KOPT-K1 (cell line): ENCODE measurements around the gene LSM2.

Source experiments
- H3K27ac ChIP-seq: fragments of 200-600 bp; sonication (generic); 2 replicates; pipeline ENCODE4 v1.5.1; 2016; ENCODE audit warnings: antibody characterized with exemption, mild to moderate bottlenecking, low read depth, low read length; ENCODE audit not compliant: poor library complexity, severe bottlenecking
- H3K36me3 ChIP-seq: fragments of 200-600 bp; sonication (generic); 2 replicates; pipeline ENCODE4 v1.5.1; 2017; ENCODE audit warnings: antibody characterized with exemption, mild to moderate bottlenecking, low read length, moderate library complexity; ENCODE audit not compliant: insufficient read depth
- H3K9me3 ChIP-seq: fragments of 200-600 bp; sonication (generic); 2 replicates; pipeline ENCODE4 v1.5.1; 2017; ENCODE audit warnings: antibody characterized with exemption, low read length, mild to moderate bottlenecking; ENCODE audit not compliant: insufficient read depth, poor library complexity, severe bottlenecking

The LSM2 gene

GRCh38 chr6:31778999-31779885 is 27.5 kb downstream of the LSM2 start:
- no peak overlapping the region for H3K27ac ChIP-seq
- H3K9me3 ChIP-seq: no peaks in the 10 kb centered on the region
- peaks cover 68% of the 10 kb centered on the region for H3K36me3 ChIP-seq

- no peaks in the 10 kb centered on the region for H3K9me3 ChIP-seq
- H3K36me3 ChIP-seq: peaks cover 59% of the 10 kb centered on the region
- no peak overlapping the region for H3K27ac ChIP-seq
These were observed 28.6 kb downstream of the LSM2 start for GRCh38 chr6:31778193-31778592.

GRCh38 chr6:31777667-31778050 is 29.1 kb downstream of the LSM2 start:
- no peaks in the 10 kb centered on the region for H3K9me3 ChIP-seq
- H3K36me3 ChIP-seq: peaks cover 54% of the 10 kb centered on the region
- H3K27ac ChIP-seq: no peak overlapping the region

- H3K27ac ChIP-seq: no peak within 1 kb of the TSS
- no peaks in the 10 kb centered on the region for H3K9me3 ChIP-seq
- H3K36me3 ChIP-seq: peaks cover 49% of the 10 kb centered on the region
These were observed 29.6 kb downstream of the LSM2 start, which contains the start of gene VWA7 for GRCh38 chr6:31776989-31777666. VWA7 (minus strand) TSS chr6:31777328; CDS start chr6:31776779, 549 bp downstream.

GRCh38 chr6:31776485-31776988 is 30.2 kb downstream of the LSM2 start:
- Histone ChIP-seq H3K27ac (no peak overlapping the region), H3K36me3 (peaks cover 43% of the 10 kb centered on the region), H3K9me3 (no peaks in the 10 kb centered on the region)

- H3K36me3 ChIP-seq: peaks cover 36% of the 10 kb centered on the region
- no peak overlapping the region for H3K27ac ChIP-seq
- no peaks in the 10 kb centered on the region for H3K9me3 ChIP-seq
These were observed 30.9 kb downstream of the LSM2 start for GRCh38 chr6:31775633-31776484.

GRCh38 chr6:31775184-31775583 is 31.6 kb downstream of the LSM2 start:
- peaks cover 29% of the 10 kb centered on the region for H3K36me3 ChIP-seq
- no peaks in the 10 kb centered on the region for H3K9me3 ChIP-seq
- no peak overlapping the region for H3K27ac ChIP-seq

GRCh38 chr6:31771992-31772358 is 34.8 kb downstream of the LSM2 start:
- H3K27ac ChIP-seq: no peak overlapping the region
- H3K36me3 ChIP-seq: no peaks in the 10 kb centered on the region
- no peaks in the 10 kb centered on the region for H3K9me3 ChIP-seq

- H3K27ac ChIP-seq: no peak overlapping the region
- H3K36me3 ChIP-seq: 0 out of 2 replicates have a peak, but pooled peaks cover 2% of the 10 kb centered on the region
- H3K9me3 ChIP-seq: no peaks in the 10 kb centered on the region
These were observed 35.9 kb downstream of the LSM2 start for GRCh38 chr6:31770860-31771259.

GRCh38 chr6:31769684-31770371 is 36.9 kb downstream of the LSM2 start:
- H3K9me3 ChIP-seq: no peaks in the 10 kb centered on the region
- H3K27ac ChIP-seq: no peak overlapping the region
- 0 out of 2 replicates have a peak, but pooled peaks cover 10% of the 10 kb centered on the region for H3K36me3 ChIP-seq

- H3K9me3 ChIP-seq: no peaks in the 10 kb centered on the region
- H3K27ac ChIP-seq: no peak overlapping the region
- peaks cover 22% of the 10 kb centered on the region for H3K36me3 ChIP-seq
These were observed 38.2 kb downstream of the LSM2 start for GRCh38 chr6:31768363-31769257.

GRCh38 chr6:31767096-31767645 is 39.6 kb downstream of the LSM2 start:
- Histone ChIP-seq H3K9me3 (no peaks in the 10 kb centered on the region), H3K27ac (no peak overlapping the region), H3K36me3 (peaks cover 37% of the 10 kb centered on the region)
